Peyer's patch (tissue), 4 donors: ENCODE measurements around the gene TUBB3.

Experiments used
- POLR2A ChIP-seq, 2 donors: fragments of 450-650 bp; IDR thresholded peaks; one replicate each; pipeline ENCODE4 v1.5.1; 2017; ENCODE audit warnings: antibody characterized with exemption in 2 of 2, mild to moderate bottlenecking in 2 of 2, moderate library complexity in 2 of 2
- TF ChIP-seq, protein P1 (sequence below), 6 experiments: fragments of 450-650 bp in 4 of 6; fragments of 200-600 bp in 2 of 6; sonication (generic) in 1 of 6; IDR thresholded peaks; one replicate each; pipeline ENCODE4 v1.5.1; 2017 to 2019; ENCODE audit warnings: antibody characterized with exemption in 6 of 6, mild to moderate bottlenecking in 3 of 6, moderate library complexity in 1 of 6

DNA sequence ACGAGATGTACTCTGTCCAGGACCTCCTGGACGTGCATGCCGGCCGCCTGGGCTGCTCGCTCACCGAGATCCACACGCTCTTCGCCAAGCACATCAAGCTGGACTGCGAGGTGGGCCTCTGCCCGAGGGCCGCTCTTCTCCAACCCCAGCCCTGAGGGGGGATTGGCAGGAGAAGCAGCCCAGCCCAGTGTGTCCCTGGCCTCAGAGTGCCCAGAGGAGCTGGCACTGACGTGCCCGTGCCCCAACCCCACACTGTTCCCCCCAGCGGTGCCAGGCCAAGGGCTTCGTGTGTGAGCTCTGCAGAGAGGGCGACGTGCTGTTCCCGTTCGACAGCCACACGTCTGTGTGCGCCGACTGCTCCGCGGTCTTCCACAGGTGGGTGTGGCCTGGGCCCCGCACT is 41.1 kb downstream of the TUBB3 start:
- TF ChIP-seq, protein P1, sequence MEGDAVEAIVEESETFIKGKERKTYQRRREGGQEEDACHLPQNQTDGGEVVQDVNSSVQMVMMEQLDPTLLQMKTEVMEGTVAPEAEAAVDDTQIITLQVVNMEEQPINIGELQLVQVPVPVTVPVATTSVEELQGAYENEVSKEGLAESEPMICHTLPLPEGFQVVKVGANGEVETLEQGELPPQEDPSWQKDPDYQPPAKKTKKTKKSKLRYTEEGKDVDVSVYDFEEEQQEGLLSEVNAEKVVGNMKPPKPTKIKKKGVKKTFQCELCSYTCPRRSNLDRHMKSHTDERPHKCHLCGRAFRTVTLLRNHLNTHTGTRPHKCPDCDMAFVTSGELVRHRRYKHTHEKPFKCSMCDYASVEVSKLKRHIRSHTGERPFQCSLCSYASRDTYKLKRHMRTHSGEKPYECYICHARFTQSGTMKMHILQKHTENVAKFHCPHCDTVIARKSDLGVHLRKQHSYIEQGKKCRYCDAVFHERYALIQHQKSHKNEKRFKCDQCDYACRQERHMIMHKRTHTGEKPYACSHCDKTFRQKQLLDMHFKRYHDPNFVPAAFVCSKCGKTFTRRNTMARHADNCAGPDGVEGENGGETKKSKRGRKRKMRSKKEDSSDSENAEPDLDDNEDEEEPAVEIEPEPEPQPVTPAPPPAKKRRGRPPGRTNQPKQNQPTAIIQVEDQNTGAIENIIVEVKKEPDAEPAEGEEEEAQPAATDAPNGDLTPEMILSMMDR (IDR thresholded peaks at IDR 0.05) = no peak
- no peak for TF ChIP-seq POLR2A (IDR thresholded peaks at IDR 0.05)
